NCI-H1436 (cell line): ENCODE data around the gene APOBEC3A.
"Not testable (repeated sequence)": the region's sequence is repeated elsewhere in the genome, so short reads cannot be mapped to it uniquely, and the experiment has no call there.

ENCODE experiments used
- DNase-seq: peaks from one replicate; lab custom pipeline; 2025; lab: John Stamatoyannopoulos, UW

Gene APOBEC3A

DNA sequence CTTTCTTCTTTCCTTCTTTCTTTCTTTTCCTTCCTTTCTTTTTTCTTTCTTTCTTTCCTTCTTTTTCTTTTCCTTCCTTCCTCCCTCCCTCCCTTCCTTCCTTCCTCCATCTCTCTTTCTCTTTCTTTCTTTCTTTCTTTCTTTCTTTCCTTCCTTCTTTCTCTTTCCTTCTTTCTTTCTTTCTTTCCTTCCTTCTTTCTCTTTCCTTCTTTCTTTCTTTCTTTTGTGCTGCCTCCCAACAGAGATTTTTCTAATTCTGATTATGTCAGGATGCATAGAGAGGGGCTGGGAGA lies 1.2 kb downstream of the APOBEC3A start:
- not testable (repeated sequence) for DNase-seq

DNA sequence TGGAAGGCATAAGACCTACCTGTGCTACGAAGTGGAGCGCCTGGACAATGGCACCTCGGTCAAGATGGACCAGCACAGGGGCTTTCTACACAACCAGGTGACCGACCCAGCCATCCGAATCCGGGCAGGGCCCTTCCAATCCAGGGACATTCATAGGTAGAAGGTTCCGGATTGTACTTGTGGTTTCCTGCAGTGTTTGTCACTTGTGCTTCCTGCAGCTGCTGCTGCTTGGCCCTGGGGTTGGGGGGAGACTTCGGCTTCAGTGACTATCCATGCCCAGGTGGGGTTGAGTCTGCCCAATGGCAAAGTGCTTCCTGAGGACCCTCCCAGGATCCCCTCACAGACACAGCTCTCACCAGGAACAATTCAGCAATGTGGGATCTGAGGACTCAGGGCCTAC lies 2.2 kb downstream of the APOBEC3A start:
- DNase-seq: no peak

DNA sequence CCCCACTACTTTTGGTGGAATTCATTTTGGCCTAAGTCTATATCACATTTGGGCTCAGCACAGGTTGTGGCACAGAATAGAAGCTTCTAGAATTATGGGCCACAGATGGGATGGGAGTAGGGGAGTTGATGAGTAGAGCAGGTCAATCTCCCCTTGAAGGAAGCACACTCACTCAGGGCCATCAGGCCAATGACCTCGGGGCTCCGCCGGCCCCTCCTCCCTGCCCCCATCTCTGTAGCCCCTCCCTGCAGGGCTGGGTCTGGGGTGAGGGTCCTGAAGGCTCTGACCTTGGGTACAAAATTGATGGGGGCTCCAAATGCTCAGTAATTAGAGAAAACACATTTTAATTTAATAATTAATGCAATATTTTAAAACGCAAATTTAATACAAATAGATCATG lies 3.3 kb downstream of the APOBEC3A start:
- not testable (repeated sequence) for DNase-seq

DNA sequence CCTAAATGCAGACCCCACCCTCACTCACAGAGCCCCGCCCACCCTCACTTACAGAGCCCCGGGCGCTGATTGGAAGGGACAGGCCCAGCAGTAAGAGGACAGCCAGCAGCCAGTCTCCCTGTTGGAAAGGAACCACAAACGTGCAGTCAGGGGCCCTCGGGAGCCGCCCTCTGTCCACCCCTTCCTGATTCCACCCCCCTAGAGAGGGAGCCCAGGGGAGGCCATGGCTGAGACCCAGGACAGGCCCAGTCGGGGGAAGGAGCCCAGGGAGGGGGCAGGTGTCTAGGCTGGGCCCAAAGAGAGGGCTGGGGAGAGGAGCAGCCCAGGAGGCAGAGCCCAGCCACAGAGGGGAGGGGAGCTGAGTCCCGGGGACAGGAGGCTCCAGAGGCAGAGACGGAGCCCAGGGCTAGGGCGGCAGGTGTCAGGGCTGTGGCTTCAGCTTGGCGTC lies 5.9 kb downstream of the APOBEC3A start:
- peak; percentile 35 for DNase-seq

DNA sequence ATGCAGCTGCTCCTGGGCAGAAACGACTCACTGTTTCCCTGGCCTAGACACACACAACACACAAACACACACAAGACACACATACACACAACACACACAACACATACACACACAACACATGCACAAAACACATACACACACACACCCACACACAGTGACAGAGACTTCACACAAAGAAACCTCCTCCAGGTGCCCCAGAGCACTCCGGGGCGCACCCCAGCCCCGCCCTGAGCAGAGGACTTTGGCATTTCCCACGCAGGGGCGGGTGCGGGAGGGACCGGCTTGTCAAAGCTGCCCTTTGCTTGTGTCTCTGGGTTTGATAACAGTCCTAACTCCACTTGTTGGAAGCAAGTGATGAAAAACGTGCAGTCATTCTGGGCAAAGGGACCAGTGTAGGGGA lies 6.5 kb downstream of the APOBEC3A start:
- no peak for DNase-seq

DNA sequence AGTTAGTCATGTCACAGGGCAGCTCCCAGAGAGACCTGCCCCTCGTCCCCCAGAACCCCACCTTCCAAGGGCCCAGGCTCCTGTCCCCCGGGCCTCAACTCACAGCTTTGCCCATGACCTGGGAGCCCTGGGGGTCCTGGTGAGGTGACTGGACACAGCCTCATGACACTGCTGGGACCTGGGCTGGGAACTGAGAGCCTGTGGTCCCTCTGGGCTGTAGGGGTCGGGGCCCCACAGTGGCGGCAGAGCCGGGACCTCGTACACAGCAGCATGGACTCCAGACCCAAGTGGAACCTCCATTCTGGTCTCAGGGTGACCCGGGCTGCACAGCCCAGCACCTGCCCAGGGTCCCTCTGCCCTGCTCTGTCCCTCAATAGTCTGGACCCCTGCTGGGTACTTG lies 6.9 kb downstream of the APOBEC3A start:
- no peak for DNase-seq

DNA sequence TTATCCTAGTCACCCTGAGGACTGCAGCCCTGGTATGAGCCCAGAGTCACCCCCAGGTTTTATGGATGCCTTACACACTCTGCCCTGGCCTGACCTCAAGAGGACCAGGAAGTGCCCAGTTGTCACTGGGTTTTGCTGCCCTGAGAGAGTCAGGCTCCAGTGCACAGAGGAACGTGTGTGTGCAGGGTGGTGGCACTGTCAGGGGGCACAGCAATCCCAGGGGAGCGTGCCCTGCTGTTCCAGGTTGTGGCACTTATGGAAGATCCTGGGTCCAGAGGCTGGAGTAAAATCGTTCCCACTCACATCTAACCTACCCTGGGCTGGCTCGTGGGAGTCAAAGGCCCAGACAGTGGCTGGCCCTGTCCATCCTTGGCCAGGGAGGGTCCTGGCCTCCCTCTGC lies 7.6 kb downstream of the APOBEC3A start:
- no peak for DNase-seq

DNA sequence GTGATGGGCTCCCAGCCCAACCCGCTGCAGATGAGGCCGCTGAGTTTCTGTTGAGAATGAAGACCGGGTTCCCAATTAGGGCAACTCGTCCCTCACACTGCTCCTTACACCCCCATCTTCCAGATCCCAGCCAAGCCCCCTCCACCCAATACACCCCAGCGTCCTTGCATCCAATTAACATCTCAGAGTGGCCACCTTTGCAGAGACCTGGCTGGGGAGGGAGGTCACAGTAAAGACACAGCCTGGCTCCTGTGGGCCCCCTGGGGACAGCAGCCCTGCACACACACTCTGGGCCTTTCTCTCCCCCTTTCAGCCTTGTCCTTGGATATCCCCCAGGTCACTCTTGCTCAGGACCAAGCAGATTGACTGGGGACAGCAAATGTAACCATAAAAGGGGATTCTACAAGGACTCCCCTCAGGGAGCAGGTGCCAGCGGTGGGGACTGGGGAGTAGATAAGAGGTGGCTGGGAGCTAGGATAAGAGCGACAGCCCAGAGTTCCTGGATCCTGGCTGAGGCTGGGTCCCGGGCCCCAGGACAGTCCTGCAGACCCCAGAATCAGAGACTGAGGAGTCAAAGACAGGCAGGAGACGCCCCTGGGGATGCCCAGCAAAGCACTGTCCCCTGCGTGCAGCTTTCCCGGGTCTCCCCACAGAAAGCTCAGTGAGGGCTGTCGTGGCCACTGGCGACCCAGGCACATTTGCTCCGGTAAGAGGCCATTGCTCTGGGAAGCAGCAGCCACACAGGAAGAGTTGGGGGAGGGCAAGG lies 8.4 kb downstream of the APOBEC3A start:
- DNase-seq: no peak

DNA sequence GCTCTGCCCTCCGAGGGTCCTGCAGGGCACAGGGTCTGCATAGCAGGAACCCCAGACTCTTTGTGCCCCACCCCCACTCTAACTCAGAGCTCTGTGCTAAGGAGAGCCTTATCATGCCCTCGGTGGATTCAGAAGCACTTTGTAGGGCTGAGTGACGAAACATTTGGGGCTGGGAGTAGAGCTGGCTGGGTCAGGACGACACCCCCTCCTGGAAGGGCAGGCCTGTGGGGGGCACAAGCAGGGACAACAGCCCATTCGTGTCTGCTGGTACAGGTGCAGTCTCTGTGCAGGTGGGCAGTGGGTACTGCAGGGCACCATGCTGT lies 8.9 kb downstream of the APOBEC3A start:
- no peak for DNase-seq

DNA sequence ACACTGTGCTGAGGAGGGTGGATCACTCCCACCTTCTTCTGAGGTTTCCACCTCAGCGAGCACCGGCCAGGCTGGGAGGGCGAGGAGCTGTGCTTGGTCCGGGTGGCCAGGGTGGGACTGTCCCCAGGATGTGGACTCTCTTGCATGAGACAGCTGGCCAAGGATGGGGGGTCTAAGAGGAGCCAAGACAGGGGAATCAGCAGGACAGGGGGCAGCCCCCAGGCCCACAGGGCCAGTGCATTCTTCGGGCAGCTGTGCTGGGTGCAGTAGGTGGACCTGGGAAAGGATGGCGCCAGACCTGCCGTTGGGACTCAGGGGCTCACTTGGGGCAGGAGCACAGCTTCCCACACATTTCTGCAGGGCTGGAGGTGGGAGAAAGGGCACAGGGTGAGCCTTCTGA lies 9.5 kb downstream of the APOBEC3A start:
- DNase-seq: no peak

DNA sequence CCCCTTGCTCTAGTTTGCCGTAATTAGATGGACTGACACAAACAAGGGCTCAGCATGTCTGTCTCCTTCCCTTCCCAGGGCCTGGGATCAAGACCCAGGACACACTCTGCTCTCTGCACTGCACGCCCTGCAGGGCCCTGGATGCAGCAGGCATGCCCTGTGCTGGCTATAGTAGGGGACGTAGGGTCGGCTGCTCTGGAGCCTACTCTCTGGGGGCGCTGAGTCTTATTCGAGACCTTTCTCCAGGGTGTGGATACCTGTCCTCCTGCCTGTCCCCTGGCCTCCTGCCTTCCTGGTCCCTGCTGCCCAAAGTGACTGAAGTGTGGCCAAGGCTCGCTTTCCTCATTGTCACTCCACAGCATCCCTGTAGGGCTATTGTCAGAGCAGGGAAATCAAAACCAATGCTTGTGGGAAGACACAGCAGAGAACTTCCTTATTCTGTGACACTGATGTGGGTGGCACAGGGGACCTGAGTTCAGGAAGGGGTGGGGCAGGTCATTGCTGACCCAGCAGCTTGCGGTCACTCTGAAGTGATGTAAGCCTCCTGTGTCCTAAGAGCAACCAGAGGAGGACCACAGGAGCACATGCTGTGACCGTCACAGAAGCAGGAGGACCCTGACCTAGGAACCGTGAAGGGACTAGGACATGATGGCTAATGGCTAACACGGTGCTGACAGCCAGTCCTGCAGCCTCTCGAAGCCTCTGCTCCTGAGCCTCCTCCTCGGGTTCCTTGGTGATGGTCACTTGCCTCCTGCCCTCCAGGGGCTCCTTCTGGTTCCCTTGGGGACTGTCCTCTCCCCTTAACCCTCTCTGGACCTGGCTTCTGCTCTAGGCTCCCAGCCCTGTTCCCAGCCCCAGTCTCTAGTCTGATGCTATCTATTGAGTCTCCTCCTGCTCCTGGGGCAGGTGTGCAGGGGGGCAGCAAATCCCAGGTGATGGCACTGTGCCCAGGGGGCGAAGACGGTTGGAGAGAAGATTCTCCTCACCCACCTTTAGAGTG lies 10.3 kb downstream of the APOBEC3A start:
- DNase-seq: no peak

DNA sequence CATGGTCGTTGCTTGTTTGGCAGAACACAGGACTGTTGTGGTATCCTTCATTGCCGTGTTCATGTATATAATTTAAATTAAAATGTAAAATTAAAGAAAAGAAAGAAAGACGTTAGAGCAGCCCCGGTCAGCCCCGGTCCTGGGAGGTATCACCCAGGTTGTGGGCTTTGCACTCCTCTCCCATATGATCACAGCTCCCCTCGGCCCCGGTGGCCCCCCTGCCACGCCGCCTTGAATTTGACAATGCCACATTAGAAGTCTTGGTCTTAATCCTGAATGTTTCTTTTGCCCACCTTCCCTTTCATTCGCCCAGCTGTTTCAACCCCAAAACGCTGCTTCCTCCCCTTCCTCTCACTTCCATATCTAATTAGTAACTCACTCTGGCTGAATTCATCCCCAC lies 11.4 kb downstream of the APOBEC3A start:
- DNase-seq: no peak

DNA sequence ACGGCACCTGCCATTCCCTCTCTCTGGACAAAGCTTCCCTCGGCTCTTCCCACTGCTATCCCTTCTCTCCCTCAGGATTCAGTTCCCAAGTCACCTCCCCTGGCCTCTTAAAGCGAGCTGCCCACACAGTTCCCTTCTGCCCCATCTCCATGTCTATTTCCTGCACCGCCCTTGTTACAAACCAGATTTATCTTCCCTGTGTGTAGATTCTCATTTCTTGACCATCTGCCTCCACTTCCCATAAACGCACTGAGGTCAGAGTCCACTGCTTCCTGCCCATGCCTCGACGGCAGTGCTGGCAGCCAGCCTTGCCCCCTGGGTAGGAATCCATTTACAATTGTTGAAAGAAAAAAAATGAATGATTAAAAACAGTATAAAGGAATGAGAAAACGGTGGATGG lies 13.1 kb downstream of the APOBEC3A start:
- no peak for DNase-seq

DNA sequence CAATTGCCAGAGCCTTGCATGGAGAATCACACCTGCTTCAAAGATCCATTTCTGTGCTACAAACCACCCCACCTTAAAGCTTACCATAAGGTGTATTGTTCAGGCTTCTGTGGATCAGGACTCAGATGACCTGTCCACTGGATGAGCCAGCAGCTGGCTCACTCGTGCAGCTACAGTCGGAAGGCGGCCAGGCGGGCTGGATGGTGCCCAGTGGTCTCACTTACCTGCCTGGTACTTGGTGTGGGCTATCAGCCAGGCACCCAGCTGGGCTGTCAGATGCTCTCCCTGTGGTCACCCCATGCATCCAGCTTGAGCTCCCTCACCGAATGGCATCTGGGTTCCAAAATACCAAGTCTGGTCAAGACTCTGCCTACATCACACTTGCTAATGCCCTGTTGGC lies 13.8 kb downstream of the APOBEC3A start:
- DNase-seq: no peak

DNA sequence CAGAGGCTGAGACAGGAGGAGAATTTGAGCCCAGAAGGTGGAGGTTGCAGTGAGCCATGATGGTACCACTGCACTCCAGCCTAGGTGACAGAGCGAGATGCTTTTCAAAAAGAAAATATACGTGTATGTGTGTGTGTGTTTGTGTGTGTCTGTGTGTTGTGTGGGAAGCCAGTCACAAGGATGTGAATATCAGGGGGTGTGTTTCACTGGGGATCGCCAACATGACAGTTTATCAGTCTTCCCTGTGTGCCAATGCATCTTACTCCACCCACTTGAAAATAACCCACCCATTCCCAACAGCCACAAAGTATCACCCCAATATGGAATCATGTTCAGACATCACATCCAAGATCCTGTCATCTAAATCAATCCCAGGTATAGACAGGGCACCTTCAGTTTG lies 14.4 kb downstream of the APOBEC3A start:
- no peak for DNase-seq

DNA sequence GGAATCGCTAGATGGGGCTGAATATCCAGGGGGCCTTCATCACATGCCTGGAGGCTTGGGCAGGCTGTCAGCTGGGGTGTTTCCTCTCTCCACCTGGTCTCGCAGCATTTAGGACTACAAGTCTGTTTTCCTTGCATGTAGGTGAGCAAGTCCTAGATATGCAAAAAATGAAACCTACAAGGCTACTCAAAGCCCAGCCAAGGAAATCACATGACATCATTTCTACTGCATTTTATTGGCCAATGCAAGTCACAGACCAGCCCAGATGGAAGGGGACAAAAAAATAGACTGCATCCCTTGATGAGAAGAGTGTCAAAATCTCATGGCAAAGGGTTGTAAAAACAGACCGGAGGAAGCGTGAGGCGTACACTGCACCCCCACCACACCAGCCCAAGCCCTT lies 15.1 kb downstream of the APOBEC3A start:
- no peak for DNase-seq

DNA sequence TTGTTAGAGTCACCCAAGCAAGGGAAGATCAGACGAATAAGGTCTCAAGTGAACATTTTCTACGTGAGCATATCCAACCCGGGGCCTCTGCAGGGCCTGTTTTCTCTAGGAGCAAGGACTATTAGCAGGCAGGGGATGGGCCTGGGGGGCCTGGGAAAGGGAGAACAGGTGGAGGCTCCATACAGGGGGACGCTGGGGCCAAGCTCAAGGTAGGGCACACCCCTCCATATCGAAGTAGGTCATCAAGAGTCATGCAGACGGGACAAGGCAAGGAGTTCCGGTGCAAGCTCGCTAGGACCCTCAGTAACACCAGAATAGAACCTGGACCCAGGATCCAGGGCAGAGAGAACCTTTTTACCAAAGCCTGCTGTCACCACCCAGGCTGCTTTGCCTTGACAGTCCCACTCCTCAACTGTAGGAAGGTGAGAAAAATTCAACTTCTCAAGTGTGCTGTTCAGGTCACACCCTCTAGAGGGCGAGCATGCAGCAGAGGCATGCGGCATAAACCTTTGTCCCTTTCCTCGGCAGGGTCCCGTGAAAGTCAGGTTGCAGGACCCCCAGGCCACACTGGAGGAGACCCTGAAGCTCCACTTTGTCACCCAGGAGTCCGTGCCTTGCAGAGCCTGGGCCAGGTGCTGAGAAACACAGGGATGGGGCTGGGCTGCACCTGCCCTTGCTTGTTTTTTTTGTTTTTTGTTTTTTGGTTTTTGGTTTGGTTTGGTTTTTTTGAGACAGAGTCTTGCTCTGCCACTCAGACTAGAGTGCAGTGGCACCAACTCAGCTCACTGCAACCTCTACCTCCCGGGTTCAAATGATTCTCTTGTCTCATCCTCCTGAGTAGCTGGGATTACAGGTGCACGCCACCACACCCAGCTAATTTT lies 16.1 kb downstream of the APOBEC3A start:
- DNase-seq: peak; percentile 56

DNA sequence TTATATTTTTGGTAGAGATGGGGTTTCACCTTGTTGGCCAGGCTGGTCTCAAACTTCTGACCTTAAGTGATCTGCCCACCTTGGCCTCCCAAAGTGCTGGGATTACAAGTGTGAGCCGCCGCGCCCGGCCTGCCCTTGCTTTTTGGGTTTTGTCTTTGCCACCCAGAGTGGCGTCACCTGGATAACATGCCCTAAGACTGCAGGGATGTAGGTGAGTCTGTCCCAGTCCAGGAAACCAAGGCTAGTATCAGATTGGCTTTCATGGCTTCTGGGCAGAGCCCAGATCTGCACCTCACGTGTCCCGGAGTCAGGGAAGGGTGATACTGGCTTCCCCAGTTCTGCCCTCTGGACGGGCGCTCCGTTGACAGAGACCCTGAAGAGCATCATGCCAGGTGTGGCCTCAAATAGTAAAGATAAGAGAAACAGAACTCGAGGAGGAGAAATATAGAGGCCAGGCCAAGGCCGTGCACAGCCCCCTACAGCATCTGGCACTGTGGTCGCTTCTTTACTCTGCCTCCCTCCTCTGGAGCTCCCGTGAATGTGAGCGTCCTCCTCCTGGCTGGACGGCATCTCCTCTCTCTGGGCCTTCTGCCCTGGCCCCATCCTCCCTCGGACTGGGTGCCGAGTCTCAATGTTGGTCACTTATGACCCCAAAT lies 16.9 kb downstream of the APOBEC3A start:
- DNase-seq: no peak

DNA sequence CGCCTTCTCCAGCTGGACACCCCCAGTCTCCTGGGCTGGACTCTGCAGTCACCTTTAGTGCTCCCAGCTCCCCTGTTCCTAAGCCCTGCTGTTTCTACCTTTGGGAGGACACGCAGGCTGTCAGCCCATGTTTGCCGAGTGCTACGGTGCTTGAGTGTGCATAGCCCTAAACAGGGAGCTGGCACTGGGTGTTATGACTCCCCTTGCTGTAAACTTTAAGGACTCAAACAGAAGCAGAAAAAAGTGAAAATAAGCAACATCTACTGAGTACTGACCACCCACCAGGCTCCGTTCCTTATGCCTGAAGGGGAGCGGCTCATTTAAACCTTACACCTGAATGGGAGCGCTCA lies 17.4 kb downstream of the APOBEC3A start:
- DNase-seq: no peak

DNA sequence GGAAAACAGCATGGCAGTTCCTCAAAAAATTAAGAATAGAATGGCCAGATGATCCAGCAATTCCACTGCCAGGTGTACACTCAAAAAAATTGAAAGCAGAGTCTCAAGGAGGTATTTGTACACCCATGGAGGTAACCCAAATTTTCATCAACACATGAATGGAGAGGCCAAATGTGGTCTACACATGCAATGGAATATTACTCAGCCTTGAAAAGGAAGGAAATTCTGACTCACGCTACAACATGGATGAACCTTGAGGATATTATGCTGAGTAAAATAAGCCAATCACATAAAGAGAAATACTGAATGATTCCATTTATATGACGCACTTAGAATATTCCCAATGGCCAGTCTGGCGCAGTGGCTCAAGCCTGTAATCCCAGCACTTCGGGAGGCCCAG lies 19.9 kb downstream of the APOBEC3A start:
- DNase-seq: not testable (repeated sequence)

DNA sequence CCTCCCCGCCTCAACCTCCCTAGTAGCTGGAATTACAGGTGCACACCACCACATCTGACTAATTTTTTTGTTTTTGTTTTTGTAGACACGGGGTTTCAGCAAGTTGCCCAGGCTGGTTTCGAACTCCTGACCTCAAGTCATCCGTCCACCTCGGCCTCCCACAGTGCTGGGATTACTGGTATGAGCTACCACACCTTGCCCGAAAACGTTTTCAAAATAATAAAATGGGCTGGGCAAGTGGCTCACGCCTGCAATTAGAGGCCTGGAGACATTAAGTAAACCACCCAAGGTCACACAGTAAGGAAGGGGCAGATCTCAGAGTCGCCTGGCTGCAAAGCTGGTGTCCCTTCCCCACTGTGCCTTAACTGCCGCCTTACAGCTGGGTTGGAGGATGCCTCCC lies 23.2 kb downstream of the APOBEC3A start:
- DNase-seq: not testable (repeated sequence)
